NOMO-1 treated with DMSO at 0.1 percent for 48 hours (cell line): Measurements from ENCODE around the gene GSE1.
A peak's percentile ranks its signal among the peaks of the same experiment; 100 is the strongest.

Experiments used
- DNase-seq: peaks from one replicate; lab custom pipeline; 2025; ENCODE audit not compliant: unreplicated experiment; lab: John Stamatoyannopoulos, UW

Gene GSE1

DNA sequence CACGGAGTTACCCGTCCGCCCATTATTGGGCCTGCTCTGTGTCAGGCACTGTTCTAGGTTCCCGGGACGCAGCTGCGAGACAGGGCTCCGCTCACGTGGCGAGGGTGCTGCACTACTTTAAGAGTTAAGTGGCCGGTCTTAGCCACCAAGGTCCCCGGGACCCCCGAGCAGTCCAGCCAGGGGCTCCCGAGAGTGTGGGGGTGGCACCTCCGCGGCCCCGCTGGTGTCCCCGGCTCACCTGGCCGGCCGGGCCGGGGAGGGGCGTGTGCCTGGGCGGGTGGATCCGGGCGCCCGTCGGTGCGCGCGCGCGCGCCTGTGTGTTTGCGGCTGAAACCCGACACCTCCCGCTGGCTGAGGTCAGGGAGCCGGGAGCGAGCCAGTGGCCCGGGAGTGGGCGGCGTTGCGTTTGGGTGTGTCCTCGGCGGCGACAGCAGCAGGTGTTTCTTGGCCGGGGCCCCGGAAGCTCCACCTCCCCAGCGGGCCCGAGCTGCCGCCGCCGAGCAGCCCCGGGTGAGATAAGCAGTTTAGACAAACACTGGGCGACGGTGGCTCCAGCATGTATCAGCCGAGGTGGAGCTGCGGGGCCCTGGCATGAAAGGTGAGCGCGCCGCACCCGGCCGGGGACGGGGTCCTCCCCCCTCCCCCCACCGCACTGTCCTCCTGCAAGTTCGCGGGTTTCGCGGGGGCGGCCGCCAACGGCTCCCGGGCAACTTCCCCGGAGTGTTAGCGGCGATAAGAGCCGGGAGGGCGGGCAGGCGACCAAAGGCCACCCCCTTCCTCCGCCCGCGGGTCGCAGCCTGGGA is at the start of gene GSE1:
Gene GSE1 (plus strand): TSS at position 522 of the 803 bp plus-strand sequence. CDS start 70 bp downstream, at position 592.
- DNase-seq: peak; percentile 74

- DNase-seq: no peak
These were observed 49.4 kb upstream of the GSE1 start for GRCh38 chr16:85563515-85564276.

- peak; percentile 16 for DNase-seq
These were observed 48.7 kb upstream of the GSE1 start for GRCh38 chr16:85564277-85565051.

- no peak for DNase-seq
These were observed 47.8 kb upstream of the GSE1 start for GRCh38 chr16:85565340-85565739.

DNA sequence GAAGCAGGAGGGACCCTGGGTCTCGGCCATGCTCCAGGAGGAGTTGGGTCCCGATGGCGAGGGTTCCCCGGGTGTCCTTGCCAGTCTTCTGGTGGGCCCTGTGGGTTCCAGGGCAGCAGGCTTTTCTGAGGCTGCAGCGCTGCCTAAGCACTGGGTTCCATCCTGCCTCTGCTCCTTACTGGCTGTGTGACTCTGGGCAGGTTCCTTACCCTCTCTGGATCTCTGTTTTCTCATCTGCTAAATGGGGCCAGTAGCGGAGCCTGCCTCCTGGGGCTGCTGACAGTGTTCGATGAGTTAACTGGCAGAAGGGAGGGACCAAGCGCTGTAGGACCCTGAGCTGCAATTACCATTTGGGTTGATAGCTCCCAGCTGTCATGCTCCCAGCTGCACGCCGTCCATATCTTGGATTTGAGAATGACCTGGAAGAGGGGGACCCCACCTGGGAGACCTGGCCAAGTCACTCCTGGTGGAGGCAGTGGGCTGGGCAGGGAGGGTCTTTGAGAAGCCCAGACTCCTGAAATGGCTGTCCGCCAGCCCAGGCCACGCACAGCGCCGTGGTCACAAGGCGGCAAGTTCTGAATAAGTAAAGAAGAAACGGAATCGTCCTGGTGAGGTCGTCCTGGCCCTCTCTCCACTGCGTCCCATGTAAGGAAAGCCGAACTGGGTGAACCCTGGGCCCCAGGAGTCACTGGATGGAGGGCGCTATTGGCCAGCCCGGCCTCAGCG is 47.2 kb upstream of the GSE1 start:
- DNase-seq: no peak

DNA sequence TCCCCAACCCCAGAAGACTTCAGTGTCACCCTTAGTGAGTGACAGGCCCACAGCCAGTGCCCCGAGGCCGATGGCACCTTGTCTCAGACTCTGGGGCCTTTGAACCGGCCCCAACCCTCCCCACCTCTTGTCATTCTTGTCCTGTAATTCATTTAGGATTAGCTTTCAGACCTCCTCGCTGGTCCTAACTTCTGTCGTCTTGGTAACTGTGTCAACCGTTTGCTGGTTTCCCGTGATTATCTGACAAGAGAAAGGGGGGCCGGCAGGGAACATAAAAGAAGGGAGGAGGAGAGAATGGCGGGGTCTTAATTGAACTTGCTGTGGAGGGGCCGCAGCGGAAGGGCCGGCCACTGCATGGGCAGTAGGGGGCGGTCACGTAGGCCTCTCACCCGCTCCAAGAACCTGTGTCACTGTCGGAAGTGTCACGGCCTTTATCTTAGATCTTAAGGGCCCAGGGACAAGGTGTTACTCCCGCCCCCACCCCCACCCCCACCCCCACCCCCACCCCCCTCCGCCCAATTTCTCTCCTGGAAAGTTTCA is 46.5 kb upstream of the GSE1 start:
- peak; percentile 75 for DNase-seq

GRCh38 chr16:85567101-85567866 is 45.8 kb upstream of the GSE1 start:
- DNase-seq: peak; percentile 89

DNA sequence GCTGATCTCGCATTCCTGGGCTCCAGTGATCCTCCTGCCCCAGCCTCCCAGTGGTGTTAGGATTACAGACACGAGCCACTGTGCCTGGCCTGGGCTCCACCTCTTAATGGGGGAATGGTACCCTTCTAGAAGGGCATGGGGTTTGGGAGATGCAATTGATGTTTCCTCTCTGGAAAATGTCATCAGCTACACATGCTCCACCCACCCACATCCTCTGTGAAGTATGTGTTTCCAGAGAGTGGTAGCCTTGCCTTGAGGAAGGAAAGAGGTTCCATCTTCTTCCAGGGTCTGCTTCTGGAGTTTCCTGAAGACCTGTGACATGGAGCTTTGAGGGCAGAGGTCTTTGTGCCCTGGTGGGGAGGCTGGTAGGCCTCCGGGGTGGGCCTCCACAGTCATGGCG is 45.2 kb upstream of the GSE1 start:
- DNase-seq: no peak

DNA sequence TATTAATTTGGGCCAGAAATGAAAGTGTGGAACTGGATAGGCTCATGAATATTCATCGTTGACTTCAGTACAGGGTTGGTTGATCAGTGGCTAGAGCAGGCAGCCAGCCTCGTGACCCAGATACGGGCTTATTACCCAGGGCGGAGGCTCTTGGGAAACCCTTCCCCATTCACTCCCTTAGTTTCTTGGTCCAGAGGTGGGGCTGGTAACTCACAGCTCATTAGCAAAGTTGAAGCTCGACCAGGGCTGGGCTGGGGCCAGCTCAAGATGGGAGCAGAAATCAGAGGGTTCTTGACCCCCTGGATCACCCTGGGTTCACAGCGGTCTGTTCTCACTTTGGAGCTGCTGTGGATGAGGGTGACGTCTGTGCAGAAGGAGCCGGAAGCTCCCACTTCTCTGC is 44.6 kb upstream of the GSE1 start:
- DNase-seq: peak; percentile 78

DNA sequence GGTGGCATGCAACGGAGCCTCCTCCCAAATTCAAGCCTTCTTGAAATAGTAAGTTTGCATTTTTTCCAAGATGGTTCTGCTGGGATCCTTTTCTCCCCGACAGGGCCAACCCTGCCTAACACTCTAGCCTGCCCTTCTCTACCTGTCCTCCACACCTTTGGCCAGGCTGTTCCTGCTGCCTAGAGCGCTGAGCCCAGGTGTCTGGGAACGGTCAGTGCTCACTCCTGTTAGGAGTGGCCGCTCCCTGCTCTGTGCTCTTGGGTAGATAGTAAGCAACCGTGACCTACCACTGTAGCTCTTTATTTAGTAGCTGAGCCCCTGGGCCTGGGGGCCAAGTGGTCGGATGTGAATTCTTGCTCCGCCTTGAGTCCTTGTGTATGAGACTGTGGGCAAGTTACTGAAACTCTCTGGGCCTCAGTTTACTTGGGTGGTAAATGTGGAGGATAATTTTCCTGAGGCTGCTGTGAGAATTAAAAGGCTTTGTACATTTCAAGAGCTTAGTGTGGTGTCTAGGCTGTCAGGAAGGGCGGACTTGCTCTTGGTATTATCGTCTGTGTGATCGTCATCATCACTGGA is 44.0 kb upstream of the GSE1 start:
- DNase-seq: no peak

DNA sequence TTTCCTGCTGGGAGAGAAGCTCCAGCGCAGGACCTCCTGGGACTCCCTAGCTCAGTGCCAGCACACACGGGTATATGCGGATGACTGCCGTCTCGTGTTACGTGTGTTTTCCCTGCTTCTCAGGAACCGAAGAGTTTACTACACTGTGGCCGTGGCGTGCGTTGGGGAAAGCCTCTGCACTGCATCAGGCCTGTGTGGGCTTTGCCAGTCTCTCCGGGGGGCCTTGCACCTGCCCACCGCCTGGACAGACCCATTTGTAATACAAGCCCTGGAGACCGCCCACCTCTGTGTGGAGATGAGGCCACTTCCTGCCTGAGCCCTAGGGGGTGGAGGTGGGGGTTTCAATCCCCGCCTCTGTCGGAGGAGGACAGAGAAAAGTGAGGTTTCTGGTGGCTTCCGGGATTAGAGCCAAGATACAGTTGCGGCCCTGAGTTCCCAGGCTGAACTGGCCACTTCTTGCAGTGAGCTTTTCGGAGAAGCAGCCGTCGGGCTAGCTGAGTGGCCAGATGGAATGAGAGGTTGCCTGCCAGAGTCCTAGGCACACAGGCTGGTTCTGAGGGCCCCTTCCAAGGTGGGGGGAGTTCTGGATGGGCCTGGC is 43.4 kb upstream of the GSE1 start:
- DNase-seq: peak; percentile 90

GRCh38 chr16:85570213-85570734 is 42.8 kb upstream of the GSE1 start:
- peak; percentile 42 for DNase-seq

DNA sequence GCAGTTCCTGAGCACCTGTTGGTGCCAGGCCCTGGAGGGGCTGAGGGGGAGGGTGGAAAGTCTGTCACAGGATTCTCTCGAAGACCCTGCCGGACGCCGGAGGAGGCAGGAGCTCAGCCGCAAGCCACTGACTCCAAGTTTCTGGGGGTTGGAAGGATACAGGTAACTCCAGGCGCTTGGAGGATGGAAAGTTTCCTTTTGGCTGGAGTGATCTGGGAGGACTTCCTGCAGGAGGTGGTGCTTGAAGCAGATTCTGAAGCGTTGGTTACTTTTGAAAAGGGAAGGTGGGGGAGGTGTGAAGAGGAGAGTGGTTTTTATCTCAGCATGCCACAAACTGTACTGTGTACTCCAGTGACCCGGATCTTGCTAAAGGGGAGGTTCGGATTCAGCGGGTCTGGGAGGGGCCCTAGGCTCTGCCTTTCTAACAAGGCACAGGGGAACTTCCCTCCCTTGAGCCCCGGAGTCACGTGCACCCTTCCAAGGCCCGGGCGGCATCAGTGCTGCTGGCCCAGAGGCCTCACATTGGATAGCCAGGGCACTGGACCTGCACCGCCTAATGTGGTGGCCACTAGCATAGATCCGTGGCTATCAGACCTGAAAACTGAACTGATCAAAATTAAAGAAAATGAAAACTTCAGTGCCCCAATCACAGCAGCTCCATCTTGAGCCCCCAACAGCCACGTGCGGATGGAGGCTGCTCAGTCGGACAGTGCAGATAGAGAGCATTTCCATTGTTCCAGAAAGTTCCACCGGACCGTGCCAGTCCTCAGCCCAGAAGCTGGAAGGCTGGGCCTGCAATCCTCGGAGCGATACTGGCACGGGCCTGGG is 42.2 kb upstream of the GSE1 start:
- DNase-seq: peak; percentile 100

GRCh38 chr16:85571563-85571812 is 41.6 kb upstream of the GSE1 start:
- no peak for DNase-seq

GRCh38 chr16:85571813-85572619 is 41.1 kb upstream of the GSE1 start:
- DNase-seq: peak; percentile 97

DNA sequence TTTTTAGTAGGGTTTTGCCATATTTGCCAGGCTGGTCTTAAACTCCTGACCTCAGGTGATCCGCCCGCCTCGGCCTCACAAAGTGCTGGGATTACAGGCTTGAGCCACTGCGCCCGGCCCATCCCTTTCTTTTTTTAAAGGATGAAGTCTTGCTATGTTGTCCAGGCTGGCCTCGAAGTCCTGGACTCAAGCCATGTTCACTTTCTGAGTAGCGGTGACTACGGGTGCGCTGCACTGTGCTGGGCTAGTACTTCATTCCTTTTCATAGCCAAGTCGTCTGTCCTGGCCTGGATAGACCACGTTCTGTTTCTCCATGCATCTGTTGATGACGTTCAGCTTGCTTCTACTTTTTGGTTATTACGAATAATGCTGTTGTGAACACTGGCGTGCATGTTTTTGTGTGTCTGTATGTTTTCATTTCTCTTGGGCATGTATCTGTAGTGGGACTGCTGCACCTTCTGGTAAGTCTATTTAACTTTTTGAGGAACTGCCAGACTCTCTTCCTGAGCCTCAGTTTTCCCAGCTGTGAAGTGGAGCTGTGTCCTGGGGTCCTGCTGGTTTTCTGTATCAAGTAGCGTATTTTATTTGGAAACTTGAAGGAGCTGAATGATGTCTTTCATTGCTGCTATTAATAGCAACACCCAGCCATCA is 40.0 kb upstream of the GSE1 start:
- DNase-seq: no peak
